HG03457 (cell line): ENCODE data around the gene ARHGAP18.
A peak's percentile ranks its signal among the peaks of the same experiment; 100 is the strongest.

Experiments used
- ATAC-seq: cut with Tn5 transposase; IDR thresholded peaks from one replicate; pipeline ENCODE4 v1.9.1; 2021; ENCODE audit warnings: moderate number of reproducible peaks; ENCODE audit not compliant: unreplicated experiment

ARHGAP18 gene

GRCh38 chr6:129709769-129710449 lies at the start of gene ARHGAP18:
Gene ARHGAP18 (minus strand): TSS chr6:129710177. CDS start chr6:129710136, 41 bp downstream.
- peak; percentile 98 for ATAC-seq

- no peak for ATAC-seq
Observed at GRCh38 chr6:129755787-129756186, 45.8 kb upstream of the ARHGAP18 start.

GRCh38 chr6:129754750-129755149 lies 44.8 kb upstream of the ARHGAP18 start:
- ATAC-seq: no peak

- no peak for ATAC-seq
Observed at GRCh38 chr6:129753422-129753821, 43.4 kb upstream of the ARHGAP18 start.

- ATAC-seq: no peak
Observed at GRCh38 chr6:129751384-129751783, 41.4 kb upstream of the ARHGAP18 start.

GRCh38 chr6:129750360-129750759 lies 40.4 kb upstream of the ARHGAP18 start:
- no peak for ATAC-seq

GRCh38 chr6:129749749-129750120 lies 39.8 kb upstream of the ARHGAP18 start:
- ATAC-seq: peak; percentile 40

- no peak for ATAC-seq
Observed at GRCh38 chr6:129748901-129749748, 39.1 kb upstream of the ARHGAP18 start.

GRCh38 chr6:129748212-129748900 lies 38.4 kb upstream of the ARHGAP18 start:
- peak; percentile 88 for ATAC-seq

- no peak for ATAC-seq
Observed at GRCh38 chr6:129747588-129748112, 37.7 kb upstream of the ARHGAP18 start.

- ATAC-seq: no peak
Observed at GRCh38 chr6:129744880-129745237, 34.9 kb upstream of the ARHGAP18 start.

- no peak for ATAC-seq
Observed at GRCh38 chr6:129744201-129744879, 34.4 kb upstream of the ARHGAP18 start.

GRCh38 chr6:129740013-129740412 lies 30.0 kb upstream of the ARHGAP18 start:
- ATAC-seq: no peak

GRCh38 chr6:129736105-129736504 lies 26.1 kb upstream of the ARHGAP18 start:
- ATAC-seq: no peak

GRCh38 chr6:129733290-129733689 lies 23.3 kb upstream of the ARHGAP18 start:
- no peak for ATAC-seq

- ATAC-seq: no peak
Observed at GRCh38 chr6:129732542-129732941, 22.6 kb upstream of the ARHGAP18 start.

- no peak for ATAC-seq
Observed at GRCh38 chr6:129732034-129732433, 22.1 kb upstream of the ARHGAP18 start.

GRCh38 chr6:129731428-129731827 lies 21.5 kb upstream of the ARHGAP18 start:
- no peak for ATAC-seq

GRCh38 chr6:129730477-129731165 lies 20.6 kb upstream of the ARHGAP18 start:
- ATAC-seq: no peak

GRCh38 chr6:129726650-129727049 lies 16.7 kb upstream of the ARHGAP18 start:
- no peak for ATAC-seq
